MM.1S (cell line): Measurements from ENCODE around the gene MRPS5.

ENCODE experiments used
- DNase-seq: peaks from one replicate; pipeline ENCODE4 v3.0.0-alpha.2; 2015
- H2AFZ ChIP-seq: fragments of 300-600 bp; sonication (generic); 2 replicates; pipeline ENCODE4 v1.6.0; 2016; ENCODE audit warnings: antibody characterized with exemption, low read length
- H3F3A ChIP-seq: fragments of 300-600 bp; sonication (generic); 2 replicates; pipeline ENCODE4 v1.6.1; 2016; ENCODE audit warnings: mild to moderate bottlenecking, antibody characterized with exemption, low read length, moderate library complexity, mixed read lengths; ENCODE audit not compliant: insufficient read depth
- H3K27ac ChIP-seq: fragments of 300-600 bp; sonication (generic); 2 replicates; pipeline ENCODE4 v1.5.1; 2016; ENCODE audit warnings: mild to moderate bottlenecking, low read length
- H3K27me3 ChIP-seq: fragments of 300-600 bp; sonication (generic); replicated peaks from 2 replicates; pipeline ENCODE4 v1.6.0; 2016; ENCODE audit warnings: low read length; ENCODE audit not compliant: insufficient read depth
- H3K36me3 ChIP-seq: fragments of 300-600 bp; sonication (generic); replicated peaks from 2 replicates; pipeline ENCODE4 v1.6.1; 2016; ENCODE audit warnings: mild to moderate bottlenecking, low read length, mixed read lengths; ENCODE audit not compliant: insufficient read depth
- H3K4me1 ChIP-seq: fragments of 300-600 bp; sonication (generic); 2 replicates; pipeline ENCODE4 v1.6.1; 2016; ENCODE audit warnings: low read length, mixed read lengths
- H3K4me2 ChIP-seq: fragments of 300-600 bp; sonication (generic); 2 replicates; pipeline ENCODE4 v1.6.0; 2016; ENCODE audit warnings: low read depth, low read length
- H3K4me3 ChIP-seq: fragments of 300-600 bp; sonication (generic); 2 replicates; pipeline ENCODE4 v1.5.1; 2016; ENCODE audit warnings: low read length, mixed read lengths
- H3K79me2 ChIP-seq: fragments of 300-600 bp; sonication (generic); 2 replicates; pipeline ENCODE4 v1.6.1; 2016; ENCODE audit warnings: mixed run types, low read length, mixed read lengths
- H3K9ac ChIP-seq: fragments of 300-600 bp; sonication (generic); 2 replicates; pipeline ENCODE4 v1.6.1; 2016; ENCODE audit warnings: low read length, mixed read lengths
- H3K9me2 ChIP-seq: fragments of 300-600 bp; sonication (generic); replicated peaks from 2 replicates; pipeline ENCODE4 v1.6.1; 2016; ENCODE audit warnings: mild to moderate bottlenecking, low read length, mixed read lengths; ENCODE audit not compliant: insufficient read depth
- H3K9me3 ChIP-seq: fragments of 300-600 bp; sonication (generic); replicated peaks from 2 replicates; pipeline ENCODE4 v1.6.1; 2016; ENCODE audit warnings: mild to moderate bottlenecking, low read length, mixed read lengths; ENCODE audit not compliant: insufficient read depth
- H4K20me1 ChIP-seq: fragments of 300-600 bp; sonication (generic); 2 replicates; pipeline ENCODE4 v1.6.1; 2016; ENCODE audit warnings: mild to moderate bottlenecking, low read length, moderate library complexity, mixed read lengths; ENCODE audit not compliant: insufficient read depth
- CTCF ChIP-seq: fragments of 300-600 bp; sonication (generic); IDR thresholded peaks from 2 replicates; pipeline ENCODE4 v1.5.1; 2016; ENCODE audit warnings: antibody characterized with exemption, low read length, mixed read lengths
- EZH2 ChIP-seq: fragments of 300-600 bp; sonication (generic); optimal IDR thresholded peaks from 2 replicates; pipeline ENCODE3; 2017; ENCODE audit warnings: low read depth, mild to moderate bottlenecking, antibody characterized with exemption, low read length, mixed read lengths
- EZH2phosphoT487 ChIP-seq: fragments of 300-600 bp; sonication (generic); IDR thresholded peaks from 2 replicates; pipeline ENCODE4 v1.6.1; 2018; ENCODE audit warnings: antibody characterized with exemption, low read length

Gene MRPS5

DNA sequence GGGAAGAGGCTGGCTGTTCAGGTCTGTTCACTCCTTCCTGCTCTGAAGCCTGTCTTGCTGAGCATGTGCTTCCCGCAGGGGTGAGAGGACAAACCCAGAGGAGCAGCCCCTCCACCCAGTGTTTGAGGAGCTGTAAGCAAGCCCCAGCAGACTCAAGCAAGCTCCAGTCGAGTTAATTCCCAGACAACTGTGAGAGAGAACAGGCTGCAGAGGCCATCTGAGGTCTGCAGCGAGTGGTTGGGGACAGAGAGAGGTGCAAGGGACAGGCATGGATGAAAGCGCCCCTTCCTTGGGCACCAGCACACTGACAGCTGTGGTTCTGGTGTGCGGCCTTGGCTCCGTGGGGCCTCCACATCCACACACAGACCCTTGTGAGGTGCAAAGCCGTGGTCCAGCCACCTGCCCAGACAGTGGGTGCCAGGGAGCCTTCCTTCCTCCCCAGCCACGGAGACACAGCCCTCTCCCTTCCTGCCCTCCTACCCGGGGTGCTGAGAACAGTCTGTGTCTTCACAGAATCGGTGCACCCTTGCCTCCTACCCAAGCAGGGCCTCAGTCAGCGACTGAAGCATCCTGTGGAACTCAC, 59.9 kb downstream of the MRPS5 start:
- H3K79me2 ChIP-seq, result no peaks in the 10 kb centered on the region
- H3K4me2 ChIP-seq, result no peak overlapping the region
- no peaks in the 10 kb centered on the region for H3K36me3 ChIP-seq
- no peaks in the 10 kb centered on the region for H3K9me3 ChIP-seq
- DNase-seq, result no peak
- no peaks in the 10 kb centered on the region for H3F3A ChIP-seq
- no peaks in the 10 kb centered on the region for H3K9me2 ChIP-seq
- H4K20me1 ChIP-seq, result no peaks in the 10 kb centered on the region
- no peak overlapping the region for H3K9ac ChIP-seq
- no peaks in the 10 kb centered on the region for H3K4me1 ChIP-seq
- no peak overlapping the region for H2AFZ ChIP-seq
- no peak overlapping the region for H3K4me3 ChIP-seq
- no peak overlapping the region for H3K27ac ChIP-seq
- H3K27me3 ChIP-seq, result no peaks in the 10 kb centered on the region
- TF ChIP-seq EZH2phosphoT487, result no peak
- TF ChIP-seq EZH2, result no peak
- TF ChIP-seq CTCF, result no peak

DNA sequence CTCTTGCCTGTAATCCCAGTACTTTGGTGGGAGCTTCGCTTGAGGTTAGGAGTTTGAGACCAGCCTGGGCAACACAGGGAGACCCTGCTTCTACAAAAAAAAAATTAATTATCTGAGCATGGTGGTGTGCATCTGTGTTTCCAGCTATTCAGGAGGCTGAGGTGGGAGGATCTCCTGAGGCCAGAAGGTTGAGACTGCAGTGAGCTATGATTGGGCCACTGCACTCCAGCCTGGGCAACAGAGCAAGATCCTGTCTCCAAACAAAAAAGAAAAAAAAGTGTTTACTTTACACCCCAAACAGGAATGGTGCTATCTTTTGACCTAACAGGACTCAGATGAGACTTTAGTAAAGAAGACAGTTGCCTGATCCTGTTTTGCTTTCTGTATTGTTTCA, 60.5 kb downstream of the MRPS5 start:
- Histone ChIP-seq H3K4me1 (no peaks in the 10 kb centered on the region), H4K20me1 (no peaks in the 10 kb centered on the region), H3K4me2 (no peak overlapping the region), H3K9me3 (no peaks in the 10 kb centered on the region), H3F3A (no peaks in the 10 kb centered on the region), H3K4me3 (no peak overlapping the region), H3K27ac (no peak overlapping the region), H3K79me2 (no peaks in the 10 kb centered on the region), H3K9ac (no peak overlapping the region), H3K27me3 (no peaks in the 10 kb centered on the region), H3K36me3 (no peaks in the 10 kb centered on the region), H2AFZ (no peak overlapping the region), H3K9me2 (no peaks in the 10 kb centered on the region)
- no peak for DNase-seq
- no peak for TF ChIP-seq EZH2
- no peak for TF ChIP-seq EZH2phosphoT487
- TF ChIP-seq CTCF, result no peak

DNA sequence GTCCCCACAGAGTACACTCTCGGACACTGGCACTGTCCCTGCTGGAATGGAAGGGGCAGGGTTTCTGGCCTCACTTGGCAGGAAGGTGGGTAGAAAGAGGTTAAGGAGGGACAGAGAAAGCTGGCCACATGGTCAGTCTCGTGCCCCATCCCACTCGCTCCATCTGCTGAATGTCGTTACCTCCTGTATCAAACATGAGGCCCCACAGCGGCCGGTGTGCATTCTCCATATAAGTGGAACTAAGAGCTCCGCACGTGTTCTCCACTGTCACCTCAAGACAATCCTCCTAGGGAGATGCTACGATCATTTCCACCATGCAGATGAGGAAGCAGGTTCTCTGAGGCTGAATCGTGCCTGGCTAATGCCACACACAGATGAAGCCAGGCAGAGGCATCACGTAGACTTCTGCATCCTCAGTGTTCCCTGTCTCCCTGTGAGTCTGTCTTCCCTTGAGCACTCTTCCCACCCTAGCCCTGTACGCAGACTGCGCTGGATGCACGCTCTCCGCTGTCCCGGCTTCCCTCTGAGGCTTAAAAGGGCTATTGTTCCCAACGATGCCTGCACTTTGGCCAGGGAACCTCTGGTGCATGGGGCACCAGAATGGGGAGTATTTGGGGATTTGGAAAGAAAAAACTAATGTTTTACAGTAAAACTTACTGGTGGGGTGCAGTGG, 61.0 kb downstream of the MRPS5 start:
- Histone ChIP-seq H3K4me2 (no peak overlapping the region), H3K9ac (no peak overlapping the region), H4K20me1 (no peaks in the 10 kb centered on the region), H3K9me3 (no peaks in the 10 kb centered on the region), H3K36me3 (no peaks in the 10 kb centered on the region), H2AFZ (no peak overlapping the region), H3K4me3 (no peak overlapping the region), H3K27me3 (no peaks in the 10 kb centered on the region), H3K27ac (no peak overlapping the region), H3F3A (no peaks in the 10 kb centered on the region), H3K9me2 (no peaks in the 10 kb centered on the region), H3K4me1 (peaks cover 5% of the 10 kb centered on the region; the same call in 1 of the 2 replicates), H3K79me2 (no peaks in the 10 kb centered on the region)
- no peak for DNase-seq
- TF ChIP-seq CTCF (no peak), EZH2phosphoT487 (no peak), EZH2 (no peak)
